GM23338 (cell line): ENCODE results near the gene GPALPP1. TPM values are rescaled to one million over a fixed set of nuclear protein-coding genes. Genes with fewer than 3 reads are reported as not detected.

ENCODE experiments used
- ATAC-seq: fragments of 200-7000 bp; cut with Tn5 transposase; 3 replicates; pipeline ENCODE4 v1.9.1; 2020
- DNase-seq: peaks from one replicate; pipeline ENCODE4 v3.0.0-alpha.2; 2015; ENCODE audit warnings: low spot score
- H2AFZ ChIP-seq: fragments of 200-600 bp; sonication (generic); 2 replicates; pipeline ENCODE4 v1.8.0; 2016; ENCODE audit warnings: antibody characterized with exemption, mild to moderate bottlenecking, moderate library complexity
- H3F3A ChIP-seq: fragments of 200-600 bp; sonication (generic); replicated peaks from 2 replicates; pipeline ENCODE4 v1.8.0; 2017; ENCODE audit warnings: antibody characterized with exemption, mixed run types, low read depth
- H3K27ac ChIP-seq: fragments of 200-600 bp; sonication (generic); 2 replicates; pipeline ENCODE4 v1.6.1; 2016; ENCODE audit warnings: low read depth
- H3K27me3 ChIP-seq: fragments of 200-600 bp; sonication (generic); 2 replicates; pipeline ENCODE4 v1.8.0; 2016; ENCODE audit warnings: mild to moderate bottlenecking, mixed run types, moderate library complexity; ENCODE audit not compliant: insufficient read depth
- H3K36me3 ChIP-seq: fragments of 200-600 bp; sonication (generic); 2 replicates; pipeline ENCODE4 v1.8.0; 2016; ENCODE audit warnings: mild to moderate bottlenecking; ENCODE audit not compliant: insufficient read depth
- H3K4me1 ChIP-seq: fragments of 200-600 bp; sonication (generic); 2 replicates; pipeline ENCODE4 v1.8.0; 2016; ENCODE audit warnings: mild to moderate bottlenecking, moderate library complexity; ENCODE audit not compliant: insufficient read depth
- H3K4me2 ChIP-seq: fragments of 200-600 bp; sonication (generic); 2 replicates; pipeline ENCODE4 v1.7.1; 2017; ENCODE audit warnings: mixed run types
- H3K4me3 ChIP-seq: fragments of 200-600 bp; sonication (generic); 2 replicates; pipeline ENCODE4 v1.6.1; 2016; ENCODE audit warnings: mixed run types
- H3K79me2 ChIP-seq: fragments of 200-600 bp; sonication (generic); replicated peaks from 2 replicates; pipeline ENCODE4 v1.8.0; 2017; ENCODE audit warnings: mild to moderate bottlenecking; ENCODE audit not compliant: insufficient read depth
- H3K9me2 ChIP-seq: fragments of 200-600 bp; sonication (generic); 2 replicates; pipeline ENCODE4 v1.8.0; 2017; ENCODE audit not compliant: insufficient read depth
- H4K20me1 ChIP-seq: fragments of 200-600 bp; sonication (generic); replicated peaks from 2 replicates; pipeline ENCODE4 v1.8.0; 2017; ENCODE audit warnings: mild to moderate bottlenecking; ENCODE audit not compliant: insufficient read depth
- H3K27ac Mint-ChIP-seq: 2 replicates; pipeline ENCODE4 v1.8.0; 2020; ENCODE audit warnings: inconsistent platforms, mild to moderate bottlenecking, moderate library complexity, mixed read lengths
- H3K27me3 Mint-ChIP-seq: 3 replicates; pipeline ENCODE4 v1.8.0; 2022; ENCODE audit warnings: low read depth, mild to moderate bottlenecking, moderate library complexity, mixed read lengths, inconsistent platforms; ENCODE audit not compliant: insufficient read depth, poor library complexity
- H3K36me3 Mint-ChIP-seq: 3 replicates; pipeline ENCODE4 v1.8.0; 2021; ENCODE audit warnings: low read depth, mild to moderate bottlenecking, inconsistent platforms, moderate library complexity, mixed read lengths
- H3K4me1 Mint-ChIP-seq: 3 replicates; pipeline ENCODE4 v1.8.0; 2020; ENCODE audit warnings: mild to moderate bottlenecking, inconsistent platforms, mixed read lengths
- H3K4me3 Mint-ChIP-seq: 3 replicates; pipeline ENCODE4 v1.8.0; 2021; ENCODE audit warnings: moderate library complexity, mild to moderate bottlenecking, inconsistent platforms, mixed read lengths
- H3K9me3 Mint-ChIP-seq: 3 replicates; pipeline ENCODE4 v1.8.0; 2020; ENCODE audit warnings: moderate library complexity, mild to moderate bottlenecking, inconsistent platforms, mixed read lengths
- CREB1 ChIP-seq: fragments of 250-450 bp; sonication (Bioruptor Pico); IDR thresholded peaks from 2 replicates; pipeline ENCODE4 v1.5.0; 2020; ENCODE audit warnings: low read depth, mild to moderate bottlenecking, moderate library complexity
- CTCF ChIP-seq, 2 experiments: fragments of 200-600 bp in 1 of 2; sonication (generic) in 1 of 2; conservative IDR thresholded peaks; 2 replicates each; pipeline versions ENCODE4 v1.5.1 to v1.6.1; 2016 to 2017; ENCODE audit warnings: antibody characterized with exemption in 2 of 2, low read depth in 2 of 2, mild to moderate bottlenecking in 2 of 2, moderate library complexity in 1 of 2
- ETS1 ChIP-seq: IDR thresholded peaks from 2 replicates; pipeline ENCODE4 v1.6.1; 2016; ENCODE audit warnings: antibody characterized with exemption
- EZH2 ChIP-seq: fragments of 200-600 bp; sonication (generic); IDR thresholded peaks from one replicate; pipeline ENCODE4 v1.8.0; 2017; ENCODE audit warnings: antibody characterized with exemption, mild to moderate bottlenecking, low read depth; ENCODE audit not compliant: unreplicated experiment
- EZH2phosphoT487 ChIP-seq: fragments of 200-600 bp; sonication (generic); IDR thresholded peaks from one replicate; pipeline ENCODE4 v1.8.1; 2018; ENCODE audit warnings: antibody characterized with exemption; ENCODE audit not compliant: unreplicated experiment
- JUNB ChIP-seq: IDR thresholded peaks from one replicate; pipeline ENCODE4 v1.6.1; 2016; ENCODE audit warnings: antibody characterized with exemption; ENCODE audit not compliant: unreplicated experiment
- NANOG ChIP-seq: IDR thresholded peaks from 2 replicates; pipeline ENCODE4 v1.6.1; 2016; ENCODE audit warnings: antibody characterized with exemption, borderline replicate concordance
- POLR2AphosphoS5 ChIP-seq: IDR thresholded peaks from 2 replicates; pipeline ENCODE4 v1.6.1; 2016; ENCODE audit warnings: antibody characterized with exemption, low read depth
- REST ChIP-seq: IDR thresholded peaks from one replicate; pipeline ENCODE4 v1.6.1; 2018; ENCODE audit warnings: antibody characterized with exemption; ENCODE audit not compliant: unreplicated experiment
- STAT1 ChIP-seq: IDR thresholded peaks from one replicate; pipeline ENCODE4 v1.6.1; 2016; ENCODE audit warnings: antibody characterized with exemption; ENCODE audit not compliant: unreplicated experiment
- ZNF114 ChIP-seq: fragments of 250-450 bp; sonication (Bioruptor Pico); IDR thresholded peaks from 2 replicates; pipeline ENCODE4 v1.5.0; 2020; ENCODE audit warnings: mild to moderate bottlenecking, moderate library complexity
- ZNF331 ChIP-seq: fragments of 250-450 bp; sonication (Bioruptor Pico); IDR thresholded peaks from 2 replicates; pipeline ENCODE4 v1.5.0; 2020; ENCODE audit warnings: low read depth, mild to moderate bottlenecking, moderate library complexity
- ZNF462 ChIP-seq: fragments of 250-450 bp; sonication (Bioruptor Pico); IDR thresholded peaks from 2 replicates; pipeline ENCODE4 v1.5.0; 2020; ENCODE audit warnings: mild to moderate bottlenecking, moderate library complexity
- polyA plus RNA-seq: library from polyadenylated mRNA; unstranded; fragments of >200 nt; fragmentation: Nextera tagmentation; extraction: Ambion mirVana; gene quantifications from 2 replicates; pipeline ENCODE4 v1.2.1, GENCODE V29; 2016
- total RNA-seq: library from RNA; depleted of rRNA; stranded (reverse); fragments of >200 nt; shearing (Covaris generic); gene quantifications from 2 replicates; pipeline ENCODE4 v1.2.3, GENCODE V29; 2014

Gene GPALPP1
- total and polyA plus RNA-seq, 2 experiments from 2014 or later: 31.3 to 35.8 TPM

GRCh38 chr13:45068036-45069001, 79.0 kb downstream of the GPALPP1 start:
- no peak for TF ChIP-seq NANOG
- no peak for TF ChIP-seq STAT1
- no peak for TF ChIP-seq REST
- TF ChIP-seq CTCF (conservative IDR thresholded peaks at IDR 0.05; ENCODE audit: low read depth in 2 of 2): no peak
- TF ChIP-seq ZNF462 (CRISPR knock-in tag): no peak
- no peak for TF ChIP-seq ETS1
- TF ChIP-seq ZNF114 (CRISPR knock-in tag): no peak
- TF ChIP-seq CREB1 (CRISPR knock-in tag): no peak
- no peak for TF ChIP-seq EZH2phosphoT487
- TF ChIP-seq EZH2: no peak
- TF ChIP-seq POLR2AphosphoS5: no peak
- TF ChIP-seq JUNB: no peak
- TF ChIP-seq ZNF331 (CRISPR knock-in tag): no peak
- no peak overlapping the region for H2AFZ ChIP-seq
- no peaks in the 10 kb centered on the region for H3K4me1 Mint-ChIP-seq

More at GRCh38 chr13:45068036-45069001, 79.0 kb downstream of the GPALPP1 start:
- H3K79me2 ChIP-seq: no peaks in the 10 kb centered on the region
- no peaks in the 10 kb centered on the region for H4K20me1 ChIP-seq
- H3K9me2 ChIP-seq: no peaks in the 10 kb centered on the region
- Mint-ChIP-seq H3K27ac (no peak overlapping the region), H3K9me3 (no peaks in the 10 kb centered on the region), H3K4me3 (no peak overlapping the region), H3K27me3 (no peaks in the 10 kb centered on the region), H3K36me3 (no peaks in the 10 kb centered on the region)
- no peak overlapping the region for H3K4me3 ChIP-seq
- no peak for DNase-seq
- H3K4me2 ChIP-seq: no peak overlapping the region
- H3K27me3 ChIP-seq: no peaks in the 10 kb centered on the region
- no peak overlapping the region for H3K27ac ChIP-seq
- H3K36me3 ChIP-seq: no peaks in the 10 kb centered on the region
- no peaks in the 10 kb centered on the region for H3F3A ChIP-seq
- H3K4me1 ChIP-seq: no peaks in the 10 kb centered on the region
- no peak for ATAC-seq
